Measurements from ENCODE around the gene PLAGL2. TPM values are rescaled to one million over a fixed set of nuclear protein-coding genes. Genes with fewer than 3 reads are reported as not detected.

The PLAGL2 gene
- total and polyA plus RNA-seq, 4 donors, result 4.6 to 15.8 (median 12.9) TPM

DNA sequence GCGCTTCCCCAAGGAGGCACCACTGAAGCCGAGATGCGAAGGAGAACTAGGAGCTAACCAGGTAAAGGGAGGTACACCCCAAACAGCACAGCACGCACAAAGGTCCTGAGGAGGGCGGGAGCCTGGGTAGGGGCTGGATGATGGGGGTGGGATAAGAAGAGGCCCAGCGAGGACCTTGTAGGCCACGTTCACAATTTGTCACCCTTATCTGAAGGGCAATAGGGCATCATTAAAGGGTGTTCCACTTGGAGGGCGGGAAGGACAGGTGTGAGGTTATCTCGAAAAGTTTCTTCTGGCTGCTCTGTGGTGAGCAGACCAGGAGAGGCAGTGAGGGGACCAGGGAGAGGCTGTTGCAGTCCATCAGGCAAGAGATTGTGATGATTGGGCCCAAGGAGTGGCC is 25.7 kb upstream of the PLAGL2 start:
- H3K27ac ChIP-seq (ENCODE audit: low read depth in 1 of 2, low read length in 1 of 2), result no peak overlapping the region
- no peaks in the 10 kb centered on the region for H3K4me1 ChIP-seq (ENCODE audit: control insufficient read depth in 5 of 5, insufficient read depth in 5 of 5, low read length in 5 of 5)
- H3K9me3 ChIP-seq (ENCODE audit: control insufficient read depth in 4 of 4, insufficient read depth in 3 of 4, low read length in 3 of 4), result no peaks in the 10 kb centered on the region
- WGBS, 2 donors, result 95 to 96% methylated on average over 9 of the region's 9 CpGs
- ATAC-seq (ENCODE audit: insufficient read depth, low FRiP score), result no peak
- no peak overlapping the region for H3K4me3 ChIP-seq
- H3K36me3 ChIP-seq (ENCODE audit: control insufficient read depth in 4 of 4, insufficient read depth in 4 of 4, low read length in 4 of 4), result peaks cover 3 to 44% (median 23%) of the 10 kb centered on the region in 4 donors
- no peaks in the 10 kb centered on the region for H3K27me3 ChIP-seq (ENCODE audit: control insufficient read depth in 3 of 3, insufficient read depth in 3 of 3, low read length in 2 of 3)
- DNase-seq, result no peak
- TF ChIP-seq, protein P1, sequence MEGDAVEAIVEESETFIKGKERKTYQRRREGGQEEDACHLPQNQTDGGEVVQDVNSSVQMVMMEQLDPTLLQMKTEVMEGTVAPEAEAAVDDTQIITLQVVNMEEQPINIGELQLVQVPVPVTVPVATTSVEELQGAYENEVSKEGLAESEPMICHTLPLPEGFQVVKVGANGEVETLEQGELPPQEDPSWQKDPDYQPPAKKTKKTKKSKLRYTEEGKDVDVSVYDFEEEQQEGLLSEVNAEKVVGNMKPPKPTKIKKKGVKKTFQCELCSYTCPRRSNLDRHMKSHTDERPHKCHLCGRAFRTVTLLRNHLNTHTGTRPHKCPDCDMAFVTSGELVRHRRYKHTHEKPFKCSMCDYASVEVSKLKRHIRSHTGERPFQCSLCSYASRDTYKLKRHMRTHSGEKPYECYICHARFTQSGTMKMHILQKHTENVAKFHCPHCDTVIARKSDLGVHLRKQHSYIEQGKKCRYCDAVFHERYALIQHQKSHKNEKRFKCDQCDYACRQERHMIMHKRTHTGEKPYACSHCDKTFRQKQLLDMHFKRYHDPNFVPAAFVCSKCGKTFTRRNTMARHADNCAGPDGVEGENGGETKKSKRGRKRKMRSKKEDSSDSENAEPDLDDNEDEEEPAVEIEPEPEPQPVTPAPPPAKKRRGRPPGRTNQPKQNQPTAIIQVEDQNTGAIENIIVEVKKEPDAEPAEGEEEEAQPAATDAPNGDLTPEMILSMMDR (IDR thresholded peaks at IDR 0.05; ENCODE audit: control extremely low read depth, extremely low read depth), result no peak
- no peak overlapping the region for H3K9ac ChIP-seq (ENCODE audit: insufficient read depth in 1 of 2, low read length in 2 of 2)

GRCh38 chr20:32232326-32232886 is 24.9 kb upstream of the PLAGL2 start:
- TF ChIP-seq, protein P1 (IDR thresholded peaks at IDR 0.05; ENCODE audit: control extremely low read depth, extremely low read depth), result no peak
- H3K27ac ChIP-seq (ENCODE audit: low read depth in 1 of 2, low read length in 1 of 2), result no peak overlapping the region
- no peak overlapping the region for H3K4me3 ChIP-seq
- ATAC-seq (ENCODE audit: insufficient read depth, low FRiP score) (no peak), DNase-seq (no peak)
- no peak overlapping the region for H3K9ac ChIP-seq (ENCODE audit: insufficient read depth in 1 of 2, low read length in 2 of 2)
- H3K36me3 ChIP-seq (ENCODE audit: control insufficient read depth in 4 of 4, insufficient read depth in 4 of 4, low read length in 4 of 4), result peaks cover 3 to 50% (median 23%) of the 10 kb centered on the region in 4 donors
- peaks cover 0 to 2% (median 0%) of the 10 kb centered on the region in 5 donors for H3K4me1 ChIP-seq (ENCODE audit: control insufficient read depth in 5 of 5, insufficient read depth in 5 of 5, low read length in 5 of 5)
- no peaks in the 10 kb centered on the region for H3K9me3 ChIP-seq (ENCODE audit: control insufficient read depth in 4 of 4, insufficient read depth in 3 of 4, low read length in 3 of 4)
- H3K27me3 ChIP-seq (ENCODE audit: control insufficient read depth in 3 of 3, insufficient read depth in 3 of 3, low read length in 2 of 3), result no peaks in the 10 kb centered on the region

- Histone ChIP-seq H3K9me3 (ENCODE audit: control insufficient read depth in 4 of 4, insufficient read depth in 3 of 4, low read length in 3 of 4) (no peaks in the 10 kb centered on the region), H3K9ac (ENCODE audit: insufficient read depth in 1 of 2, low read length in 2 of 2) (no peak overlapping the region), H3K27me3 (ENCODE audit: control insufficient read depth in 3 of 3, insufficient read depth in 3 of 3, low read length in 2 of 3) (no peaks in the 10 kb centered on the region), H3K27ac (ENCODE audit: low read depth in 1 of 2, low read length in 1 of 2) (no peak overlapping the region), H3K36me3 (ENCODE audit: control insufficient read depth in 4 of 4, insufficient read depth in 4 of 4, low read length in 4 of 4) (peaks cover 3 to 51% (median 24%) of the 10 kb centered on the region in 4 donors), H3K4me3 (no peak overlapping the region), H3K4me1 (ENCODE audit: control insufficient read depth in 5 of 5, insufficient read depth in 5 of 5, low read length in 5 of 5) (peaks cover 0 to 7% (median 0%) of the 10 kb centered on the region in 5 donors)
- DNase-seq (peak in 2 of 3 donors; percentile 24 to 48), ATAC-seq (ENCODE audit: insufficient read depth, low FRiP score) (no peak)
- WGBS, 2 donors, result 44 to 54% methylated on average over 4 of the region's 4 CpGs
- TF ChIP-seq, protein P1 (IDR thresholded peaks at IDR 0.05; ENCODE audit: control extremely low read depth, extremely low read depth), result no peak
Observed at GRCh38 chr20:32231847-32232246, 24.3 kb upstream of the PLAGL2 start.

GRCh38 chr20:32231245-32231644 is 23.7 kb upstream of the PLAGL2 start:
- 79 to 90% methylated on average over 4 of the region's 4 CpGs for WGBS, 2 donors
- Histone ChIP-seq H3K9ac (ENCODE audit: insufficient read depth in 1 of 2, low read length in 2 of 2) (no peak overlapping the region), H3K36me3 (ENCODE audit: control insufficient read depth in 4 of 4, insufficient read depth in 4 of 4, low read length in 4 of 4) (peaks cover 3 to 49% (median 27%) of the 10 kb centered on the region in 4 donors), H3K27me3 (ENCODE audit: control insufficient read depth in 3 of 3, insufficient read depth in 3 of 3, low read length in 2 of 3) (no peaks in the 10 kb centered on the region), H3K9me3 (ENCODE audit: control insufficient read depth in 4 of 4, insufficient read depth in 3 of 4, low read length in 3 of 4) (no peaks in the 10 kb centered on the region), H3K4me1 (ENCODE audit: control insufficient read depth in 5 of 5, insufficient read depth in 5 of 5, low read length in 5 of 5) (peaks cover 0 to 7% (median 0%) of the 10 kb centered on the region in 5 donors), H3K4me3 (no peak overlapping the region), H3K27ac (ENCODE audit: low read depth in 1 of 2, low read length in 1 of 2) (no peak overlapping the region)
- no peak for DNase-seq
- ATAC-seq (ENCODE audit: insufficient read depth, low FRiP score), result no peak
- TF ChIP-seq, protein P1 (IDR thresholded peaks at IDR 0.05; ENCODE audit: control extremely low read depth, extremely low read depth), result no peak
